Hematopoietic multipotent progenitor cell treated with erythropoietin and hydrocortisone succinate and interleukin-3 and kit ligand, for 17 days (in vitro differentiated cells): ENCODE results near the gene ALOX12B.
"Not testable (repeated sequence)": the region's sequence is repeated elsewhere in the genome, so short reads cannot be mapped to it uniquely, and the experiment has no call there.

Source experiments
- DNase-seq: peaks from one replicate; pipeline ENCODE4 v3.0.0-alpha.2; 2015; ENCODE audit warnings: low spot score

The ALOX12B gene

GRCh38 chr17:8118769-8119580 is 31.5 kb upstream of the ALOX12B start:
- DNase-seq = peak; percentile 91

DNA sequence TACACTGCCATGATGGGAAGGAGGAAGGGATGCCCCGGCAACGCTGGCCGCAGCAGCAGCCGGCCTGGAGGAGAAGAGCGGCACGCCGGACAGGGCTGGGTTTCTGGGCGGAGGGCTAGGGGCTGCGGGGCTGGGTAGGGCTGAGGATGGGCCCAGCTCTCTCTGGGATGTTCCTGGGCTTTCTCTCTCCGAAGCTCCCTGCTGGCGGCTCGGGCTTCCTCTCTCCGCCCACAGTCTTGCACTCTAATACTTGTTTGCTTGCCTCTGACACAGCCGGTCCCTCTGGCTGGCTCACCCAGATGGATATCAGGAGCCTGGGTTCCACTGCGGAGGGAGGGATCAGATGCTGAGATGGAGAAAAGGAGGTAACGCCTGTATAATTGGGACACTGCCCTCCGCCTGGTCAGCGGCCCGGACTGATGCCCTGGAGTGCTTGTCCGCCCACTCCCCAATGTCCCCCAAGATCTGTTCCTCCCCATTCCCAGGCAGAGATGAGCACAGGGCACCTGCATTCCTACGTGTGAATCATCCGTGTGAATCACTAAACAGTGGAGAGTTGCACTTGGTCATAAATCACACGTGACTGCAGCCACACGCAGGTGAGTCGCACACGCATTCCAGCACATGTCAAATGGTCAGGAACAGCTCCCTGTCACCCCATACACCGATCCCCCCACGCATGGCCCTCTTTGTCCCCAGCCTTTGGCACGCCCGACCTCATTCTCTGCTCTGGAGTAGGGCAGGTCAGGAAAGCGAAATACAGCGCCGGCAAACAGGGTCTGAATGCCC is 30.7 kb upstream of the ALOX12B start, which contains the start of gene ALOXE3:
ALOXE3 (minus strand) TSS at position 535 of the 789 bp plus-strand sequence; CDS start at position 11, 524 bp downstream.
- DNase-seq = peak; percentile 52

- DNase-seq = no peak
Observed at GRCh38 chr17:8117367-8117979, 30.0 kb upstream of the ALOX12B start.

DNA sequence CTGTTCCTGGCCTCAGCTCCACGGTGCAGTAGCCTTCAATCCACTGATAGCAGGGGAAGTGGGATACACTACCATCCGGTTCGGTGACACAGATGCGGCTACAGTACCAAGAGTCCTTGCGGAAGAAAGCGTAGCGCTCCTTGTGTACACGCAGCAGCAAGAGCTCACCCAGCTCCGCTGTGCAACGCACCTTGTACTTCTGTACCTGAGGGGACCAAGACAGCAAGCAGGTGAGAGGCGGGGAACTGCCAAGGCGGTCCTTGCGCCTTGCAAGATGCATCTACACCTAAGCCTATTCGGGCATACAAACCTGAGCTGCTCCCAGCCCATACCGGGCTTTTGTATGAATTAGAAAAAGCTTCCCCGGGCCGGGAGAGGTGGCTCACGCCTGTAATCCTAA is 29.3 kb upstream of the ALOX12B start:
- DNase-seq = no peak

- DNase-seq = no peak
Observed at GRCh38 chr17:8110907-8111306, 23.4 kb upstream of the ALOX12B start.

- DNase-seq = no peak
Observed at GRCh38 chr17:8110456-8110804, 22.9 kb upstream of the ALOX12B start.

DNA sequence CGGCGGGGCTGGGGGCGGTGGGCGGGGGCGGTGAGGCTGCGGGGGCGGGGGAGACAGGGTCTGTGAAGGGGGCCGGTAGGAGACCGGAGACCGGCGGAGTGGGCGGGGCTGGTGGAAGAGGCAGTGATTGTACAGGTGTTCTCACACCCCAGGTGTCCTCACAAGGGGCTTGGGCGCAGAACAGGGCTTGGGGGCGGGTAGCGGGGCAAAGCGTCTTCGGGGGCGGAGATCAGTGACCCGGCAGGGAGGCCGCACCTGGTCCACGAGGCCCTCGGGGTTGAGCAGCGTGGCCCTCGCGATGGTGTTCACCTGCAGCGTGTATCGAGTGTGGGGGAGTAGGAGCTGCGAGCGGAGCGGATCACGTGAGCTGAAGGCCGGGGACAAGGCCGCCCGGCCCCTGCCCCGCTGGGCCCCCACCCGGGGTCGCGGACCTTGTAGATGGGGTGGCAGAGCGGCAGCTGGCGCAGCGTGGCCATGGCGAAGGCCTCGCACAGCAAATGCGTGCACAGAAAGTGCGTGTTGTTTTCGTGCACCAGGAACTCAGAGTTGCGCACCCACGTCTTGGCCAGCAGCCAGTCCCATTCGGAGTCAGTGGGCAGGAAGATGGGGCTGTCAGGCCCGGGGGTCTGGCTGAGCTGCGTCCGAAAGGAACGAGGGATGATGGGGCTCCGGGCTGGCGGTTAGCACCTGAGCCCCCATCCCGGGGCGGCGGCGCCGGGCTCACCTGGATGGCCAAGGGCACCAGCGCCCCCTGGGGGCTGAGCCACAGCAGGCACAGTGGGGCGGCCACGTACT is 22.3 kb upstream of the ALOX12B start:
- peak; percentile 73 for DNase-seq

- DNase-seq = no peak
Observed at GRCh38 chr17:8108972-8109660, 21.6 kb upstream of the ALOX12B start.

GRCh38 chr17:8106980-8107379 is 19.5 kb upstream of the ALOX12B start:
- not testable (repeated sequence) for DNase-seq

GRCh38 chr17:8105957-8106398 is 18.5 kb upstream of the ALOX12B start:
- no peak for DNase-seq

GRCh38 chr17:8104911-8105310 is 17.4 kb upstream of the ALOX12B start:
- DNase-seq = no peak

- no peak for DNase-seq
Observed at GRCh38 chr17:8103549-8103948, 16.0 kb upstream of the ALOX12B start.

- no peak for DNase-seq
Observed at GRCh38 chr17:8101721-8102120, 14.2 kb upstream of the ALOX12B start.

GRCh38 chr17:8100763-8101162 is 13.2 kb upstream of the ALOX12B start:
- DNase-seq = no peak

DNA sequence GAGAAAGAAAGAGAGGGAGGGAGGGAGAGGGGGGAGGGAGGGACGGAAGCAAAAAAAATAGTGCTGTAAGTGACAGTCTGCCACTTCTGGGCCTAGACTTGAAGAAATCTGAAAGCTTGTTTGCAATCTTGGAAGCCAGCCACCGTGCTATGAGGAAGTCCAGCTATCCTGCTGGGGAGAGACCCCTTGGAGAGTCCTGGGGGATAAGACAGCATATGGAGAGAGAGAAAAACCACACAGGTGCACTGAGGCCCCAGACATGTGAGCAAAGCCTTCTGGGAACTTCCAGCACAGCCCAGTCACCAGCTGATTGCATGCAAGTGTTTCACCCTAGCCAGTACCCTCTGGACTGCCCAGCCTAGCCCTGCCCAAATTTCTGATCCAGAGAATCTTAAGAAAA is 12.6 kb upstream of the ALOX12B start:
- DNase-seq = no peak

- no peak for DNase-seq
Observed at GRCh38 chr17:8096541-8096940, 9.0 kb upstream of the ALOX12B start.

- DNase-seq = no peak
Observed at GRCh38 chr17:8095361-8095760, 7.8 kb upstream of the ALOX12B start.

- DNase-seq = no peak
Observed at GRCh38 chr17:8091033-8091687, 3.6 kb upstream of the ALOX12B start.

DNA sequence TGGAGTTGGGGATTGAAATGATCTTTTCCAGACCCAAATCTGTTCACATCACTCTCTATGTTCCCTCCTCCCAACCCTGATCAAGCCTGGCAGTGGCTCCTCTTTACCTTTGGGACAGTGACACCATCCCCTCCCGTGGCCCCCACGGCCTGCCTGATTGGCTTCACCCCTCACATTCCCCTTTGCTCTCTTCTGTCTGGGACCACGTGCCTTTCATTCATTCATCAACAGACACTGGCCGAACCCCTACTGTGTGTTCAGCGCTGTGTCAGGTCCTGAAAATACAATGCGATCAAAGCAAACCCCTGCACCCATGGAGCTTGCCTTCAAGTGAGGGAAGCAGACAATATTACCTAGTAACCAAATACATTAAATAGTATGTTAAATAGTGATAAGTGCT is 2.2 kb upstream of the ALOX12B start:
- no peak for DNase-seq

GRCh38 chr17:8087952-8088230 is 375 bp upstream of the ALOX12B start:
- no peak for DNase-seq

GRCh38 chr17:8084250-8084649 is 3.3 kb downstream of the ALOX12B start:
- no peak for DNase-seq
